ENCODE measurements around the gene DEFB131B. TPM values are rescaled to one million over a fixed set of nuclear protein-coding genes. Genes with fewer than 3 reads are reported as not detected.
"Not testable (repeated sequence)": the region's sequence is repeated elsewhere in the genome, so short reads cannot be mapped to it uniquely, and the experiment has no call there.

Gene DEFB131B
- total and polyA plus RNA-seq, 2 of the 8 experiments (the other 6 are each of a cell fraction or from before 2014, with no cell fraction given): not detected

- TF ChIP-seq CREB1 (IDR thresholded peaks at IDR 0.05) (no peak), CHD2 (IDR thresholded peaks at IDR 0.05; ENCODE audit: low read length) (no peak), CBX8 (IDR thresholded peaks at IDR 0.05; ENCODE audit: borderline replicate concordance, low read depth, low read length) (no peak), EGR1 (IDR thresholded peaks at IDR 0.05; ENCODE audit: borderline replicate concordance, low read depth, low read length) (no peak), BRCA1 (IDR thresholded peaks at IDR 0.05; ENCODE audit: low read depth, low read length) (no peak), ZNF274 (IDR thresholded peaks at IDR 0.05; ENCODE audit: borderline replicate concordance, extremely low read depth, low read length) (no peak), KDM1A (IDR thresholded peaks at IDR 0.05; ENCODE audit: borderline replicate concordance, low read length) (no peak)
Observed at GRCh38 chr11:71895961-71896360, 17.7 kb downstream of the DEFB131B start (continued).

- WGBS, 2 experiments (ENCODE audit: extremely low coverage in 1 of 2, insufficient coverage in 1 of 2, insufficient read length in 1 of 2, insufficient replicate concordance in 2 of 2, low coverage in 1 of 2, low lambda C conversion rate in 2 of 2, missing lambda C conversion rate in 1 of 2): 91% methylated on average over 12 of the region's 14 CpGs; no CpG with 5 or more reads in 1 of the 2 experiments
- H2BK12ac ChIP-seq (ENCODE audit: low read depth, low read length); H3K4me2 ChIP-seq (ENCODE audit: insufficient read depth in 1 of 2, low read depth in 2 of 2, low read length in 2 of 2); H4K20me1 ChIP-seq (replicated peaks in 1 of 2; ENCODE audit: control insufficient read depth in 1 of 2, insufficient read depth in 2 of 2, low read length in 2 of 2); H4K91ac ChIP-seq (replicated peaks; ENCODE audit: insufficient read length, low read length); H4K5ac ChIP-seq (ENCODE audit: insufficient read length, low read depth, low read length); H3K56ac ChIP-seq (replicated peaks; ENCODE audit: insufficient read length, low read depth, low read length); H3K9ac ChIP-seq (replicated peaks in 1 of 4; ENCODE audit: extremely low read depth in 1 of 4, low read depth in 3 of 4, low read length in 3 of 4); FAIRE-seq; H3K79me2 ChIP-seq (ENCODE audit: control insufficient read depth in 1 of 2, insufficient read depth in 2 of 2, low read length in 2 of 2); POLR2A ChIA-PET (ENCODE audit: partially characterized antibody); H3K79me1 ChIP-seq (ENCODE audit: low read depth, low read length); H2BK120ac ChIP-seq (replicated peaks; ENCODE audit: low read depth, low read length); H3K4ac ChIP-seq (replicated peaks; ENCODE audit: insufficient read length, low read depth, low read length); H3K23me2 ChIP-seq (ENCODE audit: low read depth, low read length); H3K23ac ChIP-seq (ENCODE audit: insufficient read length); H2BK5ac ChIP-seq (ENCODE audit: low read depth, low read length); H2AK5ac ChIP-seq (ENCODE audit: low read depth, low read length); H3K4me1 ChIP-seq (replicated peaks in 1 of 4; ENCODE audit: control insufficient read depth in 3 of 4, insufficient read depth in 4 of 4, low read length in 3 of 4); H3K36me3 ChIP-seq (ENCODE audit: control insufficient read depth in 2 of 4, insufficient read depth in 4 of 4, low read length in 3 of 4); H3K27ac ChIP-seq (ENCODE audit: low read depth, low read length); H3K9me3 ChIP-seq (ENCODE audit: insufficient read depth in 2 of 2, low read depth in 1 of 2, low read length in 1 of 2); H3K14ac ChIP-seq (ENCODE audit: insufficient read length); H4K8ac ChIP-seq (ENCODE audit: extremely low read depth, insufficient read depth, low read length); H2BK15ac ChIP-seq (ENCODE audit: low read length); H2BK20ac ChIP-seq (ENCODE audit: low read length); H3K27me3 ChIP-seq (replicated peaks in 1 of 4; ENCODE audit: control insufficient read depth in 3 of 4, extremely low read depth in 1 of 4, insufficient read depth in 3 of 4, low read length in 3 of 4); DNase-seq (ENCODE audit: low read depth in 1 of 2, low spot score in 2 of 2); H3K4me3 ChIP-seq (ENCODE audit: extremely low read depth in 1 of 4, insufficient read depth in 2 of 4, low read depth in 3 of 4, low read length in 4 of 4); H2AFZ ChIP-seq (ENCODE audit: low read length); H3K18ac ChIP-seq (ENCODE audit: extremely low read depth, low read length): not testable (repeated sequence)
- CTCF ChIA-PET (ENCODE audit: partially characterized antibody): interaction anchor here (0.9 kb wide), 1 partner anchor 174 kb away, joined by 4 read pairs; no protein-coding TSS in a partner anchor
Observed at GRCh38 chr11:71901137-71901536, 22.9 kb downstream of the DEFB131B start.
